GM12878 (cell line): ENCODE results near the gene LZTFL1. TPM values are rescaled to one million over a fixed set of nuclear protein-coding genes. Genes with fewer than 3 reads are reported as not detected.

Source experiments
- BCL3 ChIP-seq: IDR thresholded peaks from 2 replicates; pipeline ENCODE4 v1.6.1; 2011; ENCODE audit warnings: borderline replicate concordance, low read depth, mild to moderate bottlenecking, moderate library complexity, low read length; ENCODE audit not compliant: insufficient read depth, poor library complexity, severe bottlenecking
- CEBPB ChIP-seq, 2 experiments: fragments of 150-350 bp in 1 of 2; IDR thresholded peaks; 2 replicates each; pipeline ENCODE4 v1.6.1; 2012 to 2014; ENCODE audit warnings: low read depth in 2 of 2, low read length in 2 of 2, borderline replicate concordance in 1 of 2, inconsistent platforms in 1 of 2
- DPF2 ChIP-seq: fragments of 450-650 bp; IDR thresholded peaks from 2 replicates; pipeline ENCODE4 v1.6.1; 2017; ENCODE audit warnings: mild to moderate bottlenecking
- EGR1 ChIP-seq, 2 experiments: IDR thresholded peaks; 1 replicate in 1 of 2; 2 replicates in 1 of 2; pipeline ENCODE4 v1.6.1; 2011 to 2012; ENCODE audit warnings: low read depth in 2 of 2, low read length in 2 of 2, borderline replicate concordance in 1 of 2, mild to moderate bottlenecking in 1 of 2, moderate library complexity in 1 of 2
- ETV6 ChIP-seq, 2 experiments: fragments of 450-650 bp in 1 of 2; IDR thresholded peaks in 1 of 2; conservative IDR thresholded peaks in 1 of 2; 2 replicates each; pipeline ENCODE4 v1.6.1; 2014; ENCODE audit warnings: antibody characterized with exemption in 1 of 2, borderline replicate concordance in 1 of 2, low read depth in 1 of 2, mild to moderate bottlenecking in 1 of 2, moderate library complexity in 1 of 2
- IRF4 ChIP-seq: IDR thresholded peaks from 2 replicates; pipeline ENCODE4 v1.6.1; 2011; ENCODE audit warnings: low read depth, low read length
- MAX ChIP-seq: IDR thresholded peaks from 2 replicates; pipeline ENCODE4 v1.6.1; 2012; ENCODE audit warnings: low read depth, low read length, improper control_type of control experiment
- NFYA ChIP-seq: IDR thresholded peaks from 2 replicates; pipeline ENCODE4 v1.6.1; 2011; ENCODE audit warnings: low read depth, mild to moderate bottlenecking, low read length, improper control_type of control experiment, borderline replicate concordance
- NRF1 ChIP-seq: conservative IDR thresholded peaks from 2 replicates; pipeline ENCODE4 v1.6.1; 2011; ENCODE audit warnings: mild to moderate bottlenecking, low read depth, low read length, improper control_type of control experiment
- REST ChIP-seq: IDR thresholded peaks from 2 replicates; pipeline ENCODE4 v1.6.1; 2012; ENCODE audit warnings: mild to moderate bottlenecking, low read depth, low read length
- SIX5 ChIP-seq: IDR thresholded peaks from 2 replicates; pipeline ENCODE4 v1.6.1; 2011; ENCODE audit warnings: mild to moderate bottlenecking, low read depth, low read length, moderate library complexity; ENCODE audit not compliant: severe bottlenecking
- SMARCA5 ChIP-seq: fragments of 450-650 bp; IDR thresholded peaks from 2 replicates; pipeline ENCODE4 v1.6.1; 2017; ENCODE audit warnings: mild to moderate bottlenecking
- SREBF1 ChIP-seq: IDR thresholded peaks from 2 replicates; pipeline ENCODE4 v1.6.1; 2012; ENCODE audit warnings: mild to moderate bottlenecking, low read length
- SRF ChIP-seq, 2 experiments: IDR thresholded peaks; 2 replicates each; pipeline ENCODE4 v1.6.1; 2011; ENCODE audit warnings: low read depth in 2 of 2, low read length in 2 of 2, mild to moderate bottlenecking in 1 of 2, moderate library complexity in 1 of 2
- TCF12 ChIP-seq: IDR thresholded peaks from 2 replicates; pipeline ENCODE4 v1.6.1; 2011; ENCODE audit warnings: low read depth, mild to moderate bottlenecking, low read length
- YY1 ChIP-seq: IDR thresholded peaks from 2 replicates; pipeline ENCODE4 v1.6.1; 2011; ENCODE audit warnings: low read depth, mild to moderate bottlenecking, low read length
- ZBTB4 ChIP-seq: fragments of 450-650 bp; formaldehyde crosslinking; IDR thresholded peaks from 2 replicates; pipeline ENCODE4 v1.4.0; 2022; ENCODE audit warnings: mild to moderate bottlenecking, moderate library complexity
- polyA plus RNA-seq, 11 experiments: library from polyadenylated mRNA; depleted of rRNA in 4 of 11; unstranded in 6 of 11; stranded (reverse) in 5 of 11; fragments of >200 nt; fragmentation: Nextera tagmentation in 4 of 11; fragmentation: Illumina TruSeq in 1 of 11; extraction: Ambion mirVana in 4 of 11; extraction: Trizol in 1 of 11; gene quantifications; 1 replicate in 1 of 11; 2 replicates in 10 of 11; pipeline versions ENCODE4 v1.2.1 to v1.2.3, GENCODE V29; 2011 to 2016; ENCODE audit warnings: inconsistent platforms in 2 of 11, missing spikeins in 2 of 11, low read depth in 1 of 11
- total RNA-seq, 4 experiments: library from RNA; depleted of rRNA in 3 of 4; stranded (reverse); fragments of >200 nt in 3 of 4; fragmentation: Illumina TruSeq in 1 of 4; extraction: Trizol in 1 of 4; gene quantifications; 2 replicates each; pipeline versions ENCODE4 v1.2.1 to v1.2.3, GENCODE V29; 2013 to 2021

The LZTFL1 gene
- total and polyA plus RNA-seq, 10 of the 15 experiments (the other 5 are each of a cell fraction or from before 2014, with no cell fraction given): 9.8 to 74.1 (median 11.9) TPM

GRCh38 chr3:45864760-45865519 lies 23.0 kb upstream of the LZTFL1 start (continued):
- TF ChIP-seq EGR1 (IDR thresholded peaks at IDR 0.05; ENCODE audit: borderline replicate concordance in 1 of 2, low read depth in 2 of 2, low read length in 2 of 2) (no peak), DPF2 (peak; percentile 97), NRF1 (no peak), TCF12 (peak; percentile 84), REST (no peak; the same call in 1 of the 2 replicates), SMARCA5 (peak; percentile 96), SRF (IDR thresholded peaks at IDR 0.05; ENCODE audit: low read depth in 2 of 2, low read length in 2 of 2) (0 out of 4 replicates have a peak, but pooled peaks of 1 of the 2 experiments have one; percentile 39), BCL3 (peak; percentile 99), NFYA (no peak), ETV6 (conservative IDR thresholded peaks at IDR 0.05 in 1 of 2, IDR thresholded peaks at IDR 0.05 in 1 of 2; ENCODE audit: borderline replicate concordance in 1 of 2, low read depth in 1 of 2) (peak in 1 of 2 experiments; percentile 96; a peak in 2 of 4 replicates), IRF4 (peak; percentile 100), YY1 (peak; percentile 75; the same call in 1 of the 2 replicates), ZBTB4 (no peak), MAX (no peak; the same call in 1 of the 2 replicates), SREBF1 (no peak), CEBPB (IDR thresholded peaks at IDR 0.05; ENCODE audit: borderline replicate concordance in 1 of 2, low read depth in 2 of 2, low read length in 2 of 2) (peak in 1 of 2 experiments; percentile 99; a peak in 2 of 4 replicates), SIX5 (no peak)
